HG02938 (cell line): ENCODE measurements around the gene LY6G5B.

Experiments used
- ATAC-seq: cut with Tn5 transposase; IDR thresholded peaks from one replicate; pipeline ENCODE4 v1.9.1; 2021; ENCODE audit warnings: mild to moderate bottlenecking, moderate library complexity; ENCODE audit not compliant: unreplicated experiment

Gene LY6G5B

DNA sequence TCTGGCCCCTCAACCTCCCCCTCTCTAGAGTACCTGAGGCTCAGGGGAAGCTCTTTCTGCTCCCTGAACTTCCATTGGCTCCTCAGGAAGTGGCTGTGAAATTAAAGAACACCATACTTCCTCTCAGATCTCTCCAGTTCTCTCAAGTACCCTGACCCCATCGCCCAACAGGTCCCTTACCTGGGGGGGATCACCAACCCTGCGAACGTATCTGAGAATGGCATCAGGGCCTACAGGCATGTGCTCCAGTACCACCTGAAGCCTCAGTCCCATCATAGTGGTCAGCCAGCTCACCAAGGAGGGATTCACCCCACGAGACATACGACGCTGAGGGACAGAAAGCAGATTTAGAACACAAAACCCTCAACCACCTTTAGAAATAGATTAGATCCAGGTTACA, 29.2 kb upstream of the LY6G5B start:
- ATAC-seq, result no peak

- no peak for ATAC-seq
Measured at GRCh38 chr6:31641370-31641769, 28.4 kb upstream of the LY6G5B start.

GRCh38 chr6:31642798-31643570, 26.8 kb upstream of the LY6G5B start:
- no peak for ATAC-seq

DNA sequence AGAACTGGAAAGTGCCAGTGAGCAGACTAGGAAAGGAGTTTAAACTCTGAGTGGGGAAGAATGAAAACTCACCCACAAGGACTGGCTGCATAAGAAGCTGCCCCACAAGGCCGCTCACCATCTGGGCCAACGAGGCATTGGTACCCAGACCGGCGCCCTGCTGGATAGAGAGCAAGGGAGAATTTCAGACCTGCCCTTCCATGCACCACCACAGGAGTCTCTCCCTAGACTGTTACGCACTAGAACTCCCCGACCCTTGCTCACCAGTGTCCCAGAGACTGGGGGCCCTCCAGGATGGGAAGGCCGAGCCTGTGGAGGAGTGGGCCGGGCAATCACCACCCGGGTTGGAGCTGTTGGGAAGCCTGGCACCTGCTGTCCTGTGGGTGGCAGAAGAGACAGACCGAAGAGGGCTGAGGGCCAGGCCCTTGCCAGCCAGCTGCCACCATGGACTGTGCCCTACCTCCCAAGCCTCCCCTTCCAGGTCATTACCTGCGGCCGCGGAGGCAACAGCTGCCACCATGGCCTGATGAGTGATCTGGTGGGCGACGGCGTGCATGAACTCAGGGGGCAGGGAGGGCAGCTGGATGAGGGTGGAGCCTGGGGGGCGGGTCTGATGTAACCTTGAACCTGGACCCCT, 25.8 kb upstream of the LY6G5B start:
- ATAC-seq, result no peak

DNA sequence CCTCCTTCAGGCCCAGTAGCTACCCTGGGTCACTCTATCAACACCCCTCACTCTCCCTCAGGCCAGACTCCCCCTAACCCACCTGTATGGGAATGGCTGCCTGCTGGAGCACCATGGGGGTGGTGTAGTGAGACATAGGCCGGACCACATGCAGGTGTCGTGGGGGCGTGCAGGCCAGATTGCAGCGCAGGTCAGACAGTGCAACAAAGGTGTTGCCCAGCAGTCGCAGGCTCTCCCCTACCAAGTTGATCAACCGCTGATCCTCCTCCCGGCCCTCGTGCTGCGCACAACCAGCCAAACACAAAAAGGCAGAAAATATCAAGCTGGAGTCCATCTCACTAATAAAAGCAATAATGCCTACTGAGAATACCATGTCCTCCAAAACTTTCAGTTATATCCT, 24.5 kb upstream of the LY6G5B start:
- ATAC-seq, result no peak

DNA sequence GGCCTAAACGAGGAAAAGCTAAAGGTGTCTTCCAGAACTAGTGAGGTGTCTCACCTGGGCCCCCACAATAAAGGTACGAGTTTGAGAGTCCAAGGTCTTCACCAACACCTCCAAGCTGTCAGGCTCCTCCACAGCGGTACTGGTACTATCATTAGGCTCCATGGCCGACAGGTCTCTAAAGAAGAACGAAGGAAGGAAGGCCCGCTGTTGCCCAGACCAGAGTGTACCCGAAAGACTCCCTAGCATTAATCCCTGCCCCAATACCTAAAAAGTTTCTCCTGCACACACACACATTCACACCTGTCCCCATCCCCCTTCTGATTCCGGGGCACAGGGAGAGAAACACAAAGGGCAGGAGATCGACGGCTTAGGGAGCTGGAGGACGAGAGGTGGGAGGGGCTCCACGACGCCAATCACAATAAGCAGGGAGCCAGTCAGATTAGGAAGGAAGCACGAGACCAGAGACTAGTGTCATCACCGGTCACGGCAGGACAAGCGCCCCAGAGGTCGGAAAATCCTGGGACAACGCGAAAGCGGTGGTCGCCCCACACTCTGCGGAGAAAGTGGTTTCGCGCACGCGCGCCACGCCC, 18.1 kb upstream of the LY6G5B start:
- peak; percentile 34 for ATAC-seq

DNA sequence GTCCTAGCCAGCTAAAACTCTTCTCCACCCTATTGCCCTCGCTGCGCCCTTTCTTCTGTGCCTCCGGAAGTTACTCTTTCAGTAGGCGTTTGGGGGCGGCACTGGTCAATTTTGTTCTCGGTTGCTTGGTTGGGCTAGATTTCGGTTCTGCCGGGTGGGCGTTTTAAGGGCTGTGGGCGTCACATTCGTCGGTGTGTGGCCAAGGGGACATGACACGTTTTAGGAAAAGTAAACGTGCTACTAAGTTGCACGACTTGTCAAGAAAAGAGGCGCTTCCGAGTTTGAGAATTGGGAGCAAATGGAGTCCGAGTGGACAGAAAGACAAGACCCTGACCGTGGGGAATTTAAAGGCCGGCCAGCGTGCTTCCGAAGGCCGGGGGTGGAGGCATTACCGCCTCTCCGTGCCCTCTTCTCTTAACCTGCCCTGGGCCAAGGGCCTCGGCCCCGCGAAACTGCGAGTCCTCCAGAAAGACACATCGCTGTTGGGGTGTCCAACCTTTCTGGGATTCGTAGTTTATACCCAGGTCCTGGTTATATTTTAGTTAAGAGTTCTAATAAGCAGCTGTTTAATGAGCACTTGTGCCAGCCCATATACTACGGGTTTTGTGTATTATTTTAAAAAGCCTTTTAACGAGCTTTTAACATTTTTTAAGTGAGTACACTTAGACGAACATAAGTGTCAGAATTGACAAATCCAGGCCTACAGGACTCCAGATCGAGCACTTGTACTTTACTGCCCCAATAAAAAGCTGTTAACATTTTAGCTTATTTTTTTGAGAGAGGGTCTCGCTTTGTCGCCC, 16.7 kb upstream of the LY6G5B start:
- peak; percentile 55 for ATAC-seq

- ATAC-seq, result no peak
Measured at GRCh38 chr6:31654574-31655348, 15.0 kb upstream of the LY6G5B start.

DNA sequence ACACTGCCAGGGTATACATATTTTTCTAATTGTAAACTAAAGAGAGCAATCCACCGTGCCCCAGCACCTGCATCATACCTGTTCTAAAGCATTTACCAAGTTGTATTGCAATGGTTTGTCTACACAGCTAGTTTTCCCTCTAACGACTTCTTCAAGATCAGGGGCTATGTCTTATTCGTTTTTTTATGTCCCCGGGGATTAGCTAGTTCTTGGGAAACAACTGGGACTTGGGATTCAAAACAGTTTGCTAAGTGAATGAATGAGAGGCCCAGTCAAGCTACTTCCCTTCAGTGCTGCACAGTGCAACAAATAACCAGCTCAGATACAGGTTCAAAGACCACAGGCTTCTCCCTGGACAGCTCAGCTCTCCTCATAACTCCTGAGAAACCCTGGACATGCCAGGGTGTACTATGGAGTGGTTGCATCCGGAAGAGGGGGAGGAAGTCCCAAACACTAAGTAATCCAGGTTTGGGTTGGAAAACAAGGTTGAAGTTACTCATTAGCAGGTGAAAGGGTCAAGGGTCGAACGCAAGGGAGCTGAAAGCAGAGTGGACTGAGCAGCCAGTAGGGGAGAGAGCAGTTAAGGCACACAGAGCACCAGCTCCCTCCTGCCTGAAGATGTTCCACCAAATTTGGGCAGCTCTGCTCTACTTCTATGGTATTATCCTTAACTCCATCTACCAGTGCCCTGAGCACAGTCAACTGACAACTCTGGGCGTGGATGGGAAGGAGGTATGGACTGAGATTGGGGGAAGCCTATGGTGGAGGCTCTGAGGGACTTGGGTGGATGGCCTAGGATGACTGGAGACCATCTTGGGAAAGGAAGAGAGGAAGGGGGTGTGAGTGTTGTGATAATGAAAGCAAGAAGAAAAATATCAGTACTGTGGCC, 14.2 kb upstream of the LY6G5B start, which contains the start of gene APOM:
Gene APOM, plus strand, starts transcription at position 546 of the 889 bp plus-strand sequence. Its CDS starts 73 bp downstream, at position 619.
- no peak for ATAC-seq

DNA sequence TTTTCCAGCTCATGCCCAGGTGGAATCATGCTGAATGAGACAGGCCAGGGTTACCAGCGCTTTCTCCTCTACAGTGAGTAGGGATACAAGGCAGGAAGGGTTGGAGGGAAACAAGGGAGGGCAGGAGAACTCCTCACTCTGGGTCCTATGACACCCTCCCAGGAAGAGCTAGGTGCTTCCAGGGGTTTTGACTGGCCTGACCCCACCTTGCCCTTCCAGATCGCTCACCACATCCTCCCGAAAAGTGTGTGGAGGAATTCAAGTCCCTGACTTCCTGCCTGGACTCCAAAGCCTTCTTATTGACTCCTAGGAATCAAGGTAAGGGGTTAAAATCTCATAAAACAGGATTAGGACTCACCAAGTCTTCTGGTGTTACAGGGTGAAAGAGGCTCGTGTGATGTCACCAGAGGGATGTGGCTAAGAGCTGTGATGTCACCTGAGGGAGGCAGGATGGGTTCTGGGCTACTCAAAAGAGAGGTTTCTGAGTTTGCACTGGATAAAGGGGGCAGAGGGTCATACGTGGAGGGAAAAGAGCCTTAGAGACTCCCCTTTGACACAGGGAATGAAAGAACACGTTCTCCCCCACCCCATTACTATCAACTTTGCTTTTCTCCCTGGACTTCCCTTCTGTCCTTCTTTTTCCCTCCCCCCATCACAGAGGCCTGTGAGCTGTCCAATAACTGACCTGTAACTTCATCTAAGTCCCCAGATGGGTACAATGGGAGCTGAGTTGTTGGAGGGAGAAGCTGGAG, 12.2 kb upstream of the LY6G5B start:
- ATAC-seq, result no peak

- no peak for ATAC-seq
Measured at GRCh38 chr6:31658158-31658688, 11.6 kb upstream of the LY6G5B start.

- no peak for ATAC-seq
Measured at GRCh38 chr6:31658983-31659648, 10.7 kb upstream of the LY6G5B start.

DNA sequence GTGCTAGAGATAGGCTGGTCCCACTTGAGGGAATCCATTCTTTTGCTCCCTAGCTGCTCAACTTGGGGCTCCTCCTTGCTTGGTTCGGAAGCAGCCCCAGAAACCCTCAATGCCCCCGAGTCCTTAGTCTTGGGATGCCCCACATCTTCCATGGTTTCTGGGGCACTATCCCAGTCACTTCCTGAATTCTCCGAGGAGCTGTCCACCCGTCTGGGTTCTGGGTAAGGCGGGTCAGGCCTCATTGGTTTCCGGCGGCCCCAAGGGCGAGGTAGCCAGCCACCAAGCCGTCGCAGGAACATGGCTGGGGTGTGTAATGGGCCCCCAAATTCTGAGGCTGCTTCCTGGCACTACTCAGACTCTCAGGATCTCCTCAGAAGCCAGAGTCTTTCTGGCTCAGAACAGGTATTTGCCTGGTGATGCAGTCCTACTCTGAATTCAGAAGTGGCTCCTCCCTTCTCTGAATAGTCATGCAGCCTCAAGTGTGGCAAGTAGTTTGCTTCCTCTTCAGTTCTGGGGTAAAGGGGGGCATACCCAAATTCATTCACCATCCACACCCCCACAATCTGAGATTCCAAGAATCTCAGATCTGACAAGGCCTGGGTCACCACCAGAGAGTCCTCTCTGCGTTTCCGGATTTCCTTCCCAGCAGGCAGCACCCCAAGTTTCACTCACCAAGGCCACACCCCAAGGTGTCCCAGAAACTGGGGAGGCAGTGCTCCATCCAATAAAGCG, 10.0 kb upstream of the LY6G5B start:
- ATAC-seq, result no peak

- no peak for ATAC-seq
Measured at GRCh38 chr6:31660381-31661261, 9.2 kb upstream of the LY6G5B start, which contains the start of gene C6orf47. Gene C6orf47 (minus strand): TSS chr6:31660778. CDS start chr6:31659947, 831 bp downstream.

- no peak for ATAC-seq
Measured at GRCh38 chr6:31661262-31662123, 8.3 kb upstream of the LY6G5B start.
